Esophagus squamous epithelium (tissue), 5 donors: ENCODE data around the gene RIMS4. TPM values are rescaled to one million over a fixed set of nuclear protein-coding genes. Genes with fewer than 3 reads are reported as not detected.
A peak's percentile ranks its signal among the peaks of the same experiment; 100 is the strongest.

ENCODE experiments used
- DNase-seq: peaks from one replicate; lab custom pipeline; 2025; lab: John Stamatoyannopoulos, UW
- H3K27ac ChIP-seq, 4 donors: fragments of 200-600 bp; sonication (generic); one replicate each; pipeline ENCODE4 v1.5.1; 2016 to 2019; ENCODE audit warnings: mild to moderate bottlenecking in 1 of 4
- H3K27me3 ChIP-seq, 4 donors: fragments of 200-600 bp; sonication (generic); 1 replicate in 3 of 4; 2 replicates in 1 of 4; pipeline versions ENCODE4 v1.5.1 to v1.6.0; 2017 to 2021; ENCODE audit warnings: antibody characterized with exemption in 1 of 4
- H3K36me3 ChIP-seq, 3 donors: fragments of 200-600 bp; sonication (generic); one replicate each; pipeline ENCODE4 v1.5.1; 2016 to 2019
- H3K4me1 ChIP-seq, 3 donors: fragments of 200-600 bp; sonication (generic); one replicate each; pipeline ENCODE4 v1.5.1; 2017 to 2019
- H3K4me3 ChIP-seq, 4 donors: fragments of 200-600 bp; sonication (generic); 1 replicate in 3 of 4; 2 replicates in 1 of 4; pipeline ENCODE4 v1.5.1; 2016 to 2019; ENCODE audit warnings: mild to moderate bottlenecking in 2 of 4, moderate library complexity in 1 of 4
- H3K9me3 ChIP-seq, 3 donors: fragments of 200-600 bp; sonication (generic); one replicate each; pipeline ENCODE4 v1.5.1; 2016 to 2019
- POLR2A ChIP-seq, 4 donors: fragments of 450-650 bp; IDR thresholded peaks; one replicate each; pipeline ENCODE4 v1.6.1; 2017; ENCODE audit warnings: antibody characterized with exemption in 4 of 4, mild to moderate bottlenecking in 4 of 4, moderate library complexity in 3 of 4
- WGBS, 2 donors: methylation state at CpG; one replicate each; pipeline ENCODE4 v1.1.5; 2018; 5-methylcytosine and 5-hydroxymethylcytosine counted together
- intact Hi-C: fragments of 100-400 bp; cut with DNase I; formaldehyde crosslinking; loops from one replicate; pipeline ENCODE4 v1.15.0; 2022
- total RNA-seq, 4 donors: library from RNA; depleted of rRNA; stranded (reverse); fragments of >200 nt; gene quantifications; one replicate each; pipeline ENCODE4 v1.1.0, GENCODE V29; 2016
- TF ChIP-seq, protein P1 (sequence below), 6 experiments: fragments of 450-650 bp in 4 of 6; fragments of 200-600 bp in 2 of 6; sonication (generic) in 2 of 6; IDR thresholded peaks; one replicate each; pipeline ENCODE4 v1.5.1; 2016 to 2019; ENCODE audit warnings: antibody characterized with exemption in 6 of 6, mild to moderate bottlenecking in 4 of 6, moderate library complexity in 4 of 6
- donor health status: DM: yes; HTN: yes; CAD: no.

The RIMS4 gene
- total RNA-seq, 4 donors from 2014 or later = 0.32 to 1.7 TPM; not detected in 2

DNA sequence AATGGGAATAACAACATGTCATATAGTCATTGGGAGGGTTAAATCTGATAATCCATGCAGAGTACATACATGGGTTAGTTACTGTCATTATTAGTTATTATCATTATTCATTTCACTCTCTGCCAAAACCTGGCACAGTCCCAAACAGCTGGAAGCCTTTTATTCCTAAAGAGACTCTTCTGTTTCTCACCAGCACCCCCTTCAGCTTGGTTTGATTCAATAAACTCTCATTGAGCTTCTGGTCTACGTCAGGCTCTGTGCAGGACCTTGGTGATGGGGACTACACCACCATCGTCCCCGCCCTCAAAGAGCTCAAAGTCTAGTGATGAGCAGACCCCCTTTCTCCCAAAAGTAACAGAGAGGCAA lies 62.4 kb downstream of the RIMS4 start:
- H3K27me3 ChIP-seq = peaks cover 0 to 77% (median 0%) of the 10 kb centered on the region in 4 donors
- H3K4me3 ChIP-seq = no peak overlapping the region
- no peak for DNase-seq
- no peaks in the 10 kb centered on the region for H3K36me3 ChIP-seq
- TF ChIP-seq POLR2A (IDR thresholded peaks at IDR 0.05) = no peak
- WGBS, 2 donors = 78 to 82% methylated on average over 2 to 3 of the region's 3 CpGs
- intact Hi-C loops = loop anchor here (5.0 kb wide), 1 partner anchor 119 kb away; no protein-coding TSS in a partner anchor
- H3K4me1 ChIP-seq = peaks cover 14 to 40% (median 16%) of the 10 kb centered on the region in 3 donors
- no peaks in the 10 kb centered on the region for H3K9me3 ChIP-seq
- H3K27ac ChIP-seq = no peak overlapping the region

DNA sequence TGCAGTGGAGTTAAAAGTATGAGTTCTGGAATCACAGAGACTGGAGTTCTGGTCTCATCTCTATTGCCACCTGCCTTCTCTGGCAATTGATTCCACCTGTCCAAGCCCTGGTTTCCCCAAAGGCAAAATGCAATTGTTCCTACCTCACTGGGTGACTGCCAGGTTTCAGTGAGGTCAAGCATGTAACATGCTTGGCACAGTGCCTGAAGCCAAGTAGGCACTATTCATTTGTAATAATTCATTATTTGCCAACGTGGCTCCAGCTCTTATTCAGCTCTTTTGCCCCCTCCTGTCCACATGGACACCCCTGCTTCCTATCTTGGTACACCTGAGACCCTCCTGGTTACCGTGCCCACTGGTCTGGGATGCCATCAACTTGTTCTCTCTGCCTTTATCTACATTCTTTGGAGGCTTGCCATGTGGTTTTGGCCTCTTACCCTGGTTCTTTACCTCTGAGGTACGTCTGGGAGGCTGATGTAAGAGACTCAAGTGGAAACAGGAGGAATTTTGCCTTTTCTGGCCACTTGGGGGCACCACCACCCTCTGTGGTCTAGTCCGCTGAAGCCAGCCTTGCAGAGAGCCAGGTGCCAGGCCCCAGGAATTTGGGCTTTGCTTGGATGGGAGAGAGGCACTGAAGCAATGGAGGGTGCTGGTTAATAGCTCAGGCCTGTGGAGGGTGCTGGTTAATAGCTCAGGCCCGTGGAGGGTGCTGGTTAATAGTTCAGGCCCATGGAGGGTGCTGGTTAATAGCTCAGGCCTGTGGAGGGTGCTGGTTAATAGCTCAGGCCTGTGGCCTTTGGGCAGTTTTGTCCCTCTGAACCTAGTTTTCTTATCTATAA lies 63.0 kb downstream of the RIMS4 start:
- peaks cover 0 to 71% (median 0%) of the 10 kb centered on the region in 4 donors for H3K27me3 ChIP-seq
- no peaks in the 10 kb centered on the region for H3K36me3 ChIP-seq
- intact Hi-C loops = loop anchor here (5.0 kb wide), 1 partner anchor 120 kb away; no protein-coding TSS in a partner anchor
- H3K4me3 ChIP-seq = no peak overlapping the region
- peaks cover 14 to 40% (median 16%) of the 10 kb centered on the region in 3 donors for H3K4me1 ChIP-seq
- no peak overlapping the region for H3K27ac ChIP-seq
- DNase-seq = no peak
- WGBS, 2 donors = 3 to 10% methylated on average over 4 to 5 of the region's 5 CpGs
- no peaks in the 10 kb centered on the region for H3K9me3 ChIP-seq
- no peak for TF ChIP-seq POLR2A (IDR thresholded peaks at IDR 0.05)
- TF ChIP-seq, protein P1, sequence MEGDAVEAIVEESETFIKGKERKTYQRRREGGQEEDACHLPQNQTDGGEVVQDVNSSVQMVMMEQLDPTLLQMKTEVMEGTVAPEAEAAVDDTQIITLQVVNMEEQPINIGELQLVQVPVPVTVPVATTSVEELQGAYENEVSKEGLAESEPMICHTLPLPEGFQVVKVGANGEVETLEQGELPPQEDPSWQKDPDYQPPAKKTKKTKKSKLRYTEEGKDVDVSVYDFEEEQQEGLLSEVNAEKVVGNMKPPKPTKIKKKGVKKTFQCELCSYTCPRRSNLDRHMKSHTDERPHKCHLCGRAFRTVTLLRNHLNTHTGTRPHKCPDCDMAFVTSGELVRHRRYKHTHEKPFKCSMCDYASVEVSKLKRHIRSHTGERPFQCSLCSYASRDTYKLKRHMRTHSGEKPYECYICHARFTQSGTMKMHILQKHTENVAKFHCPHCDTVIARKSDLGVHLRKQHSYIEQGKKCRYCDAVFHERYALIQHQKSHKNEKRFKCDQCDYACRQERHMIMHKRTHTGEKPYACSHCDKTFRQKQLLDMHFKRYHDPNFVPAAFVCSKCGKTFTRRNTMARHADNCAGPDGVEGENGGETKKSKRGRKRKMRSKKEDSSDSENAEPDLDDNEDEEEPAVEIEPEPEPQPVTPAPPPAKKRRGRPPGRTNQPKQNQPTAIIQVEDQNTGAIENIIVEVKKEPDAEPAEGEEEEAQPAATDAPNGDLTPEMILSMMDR (IDR thresholded peaks at IDR 0.05) = peak; percentile 45 to 69 (median 64)

DNA sequence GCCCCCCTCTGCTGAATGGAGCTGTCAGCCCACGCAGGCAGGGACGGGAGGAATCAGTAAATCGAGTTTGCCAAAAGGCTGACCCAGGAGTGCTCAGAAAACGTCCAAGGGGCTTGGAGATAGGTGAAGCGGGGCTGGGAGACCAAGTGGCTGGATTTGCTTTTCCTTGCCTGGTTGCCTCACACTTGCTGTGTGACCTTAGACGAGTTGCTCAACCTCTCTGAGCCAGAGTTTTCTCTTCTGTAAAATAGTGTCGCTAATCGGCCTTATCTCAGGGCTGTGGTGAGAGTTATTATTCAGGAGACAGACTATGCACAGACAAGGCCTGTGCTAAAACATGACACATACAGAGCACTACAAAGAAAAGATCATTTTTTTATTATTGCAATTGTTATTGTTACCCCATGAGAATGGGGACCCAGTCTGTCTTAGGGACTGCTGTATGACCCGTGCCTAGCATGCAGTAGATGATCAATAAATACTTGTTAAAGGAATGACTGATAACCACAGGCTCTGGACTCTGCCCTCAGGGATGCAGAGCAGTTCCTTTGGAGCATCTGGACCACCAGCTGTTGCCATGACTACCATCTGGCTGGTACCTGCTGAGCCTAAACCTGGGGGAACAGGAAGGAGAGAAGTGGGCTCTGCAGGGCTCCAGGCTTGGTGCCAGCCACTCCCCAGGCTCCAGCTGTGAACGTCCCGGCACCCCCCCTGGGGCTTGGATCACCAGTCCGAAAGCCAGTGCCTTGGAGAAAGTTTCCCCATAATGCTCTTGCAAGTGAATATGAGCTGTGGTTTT lies 63.8 kb downstream of the RIMS4 start:
- TF ChIP-seq, protein P1 (IDR thresholded peaks at IDR 0.05) = no peak
- no peak for TF ChIP-seq POLR2A (IDR thresholded peaks at IDR 0.05)
- intact Hi-C loops = loop anchor here (5.0 kb wide), 1 partner anchor 121 kb away; no protein-coding TSS in a partner anchor
- 31 to 36% methylated on average over 8 of the region's 12 CpGs for WGBS, 2 donors
- no peak for DNase-seq
- Histone ChIP-seq H3K27me3 (peaks cover 0 to 63% (median 0%) of the 10 kb centered on the region in 4 donors), H3K27ac (peak overlapping the region; percentile 40 to 76 (median 55)), H3K4me3 (peak overlapping the region; percentile 42 to 70 (median 56)), H3K36me3 (no peaks in the 10 kb centered on the region), H3K9me3 (no peaks in the 10 kb centered on the region), H3K4me1 (peaks cover 14 to 40% (median 16%) of the 10 kb centered on the region in 3 donors)

DNA sequence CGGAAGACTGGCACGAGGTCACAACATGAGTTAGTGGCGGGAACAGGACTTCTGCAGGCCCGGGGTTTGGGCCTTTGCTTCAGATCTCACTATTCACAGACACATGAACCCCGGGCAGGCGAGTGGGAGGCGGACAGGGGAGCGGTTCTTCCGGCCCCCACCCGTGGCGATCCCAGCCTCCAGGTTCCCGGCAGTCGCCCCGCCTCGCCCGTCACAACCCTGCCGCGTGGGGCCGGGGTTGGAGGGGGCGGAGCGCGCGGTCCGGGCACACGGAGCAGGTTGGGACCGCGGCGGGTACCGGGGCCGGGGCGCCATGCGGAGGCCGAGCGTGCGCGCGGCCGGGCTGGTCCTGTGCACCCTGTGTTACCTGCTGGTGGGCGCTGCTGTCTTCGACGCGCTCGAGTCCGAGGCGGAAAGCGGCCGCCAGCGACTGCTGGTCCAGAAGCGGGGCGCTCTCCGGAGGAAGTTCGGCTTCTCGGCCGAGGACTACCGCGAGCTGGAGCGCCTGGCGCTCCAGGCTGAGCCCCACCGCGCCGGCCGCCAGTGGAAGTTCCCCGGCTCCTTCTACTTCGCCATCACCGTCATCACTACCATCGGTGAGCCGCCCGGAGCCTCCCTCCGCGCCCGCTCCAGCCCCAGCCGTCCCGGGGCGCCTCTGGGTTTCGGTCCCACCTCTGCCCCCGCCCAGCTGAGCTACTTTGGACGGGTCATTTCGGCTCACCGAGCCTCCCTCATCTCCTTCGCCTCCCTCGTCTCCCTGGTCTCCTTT lies 64.6 kb downstream of the RIMS4 start, which contains the start of gene KCNK15:
TSS of gene KCNK15 (plus strand) at position 268 of the 769 bp plus-strand sequence. CDS start at position 314, 46 bp downstream.
- Histone ChIP-seq H3K27ac (peak within 1 kb of the TSS; percentile 40 to 76 (median 55)), H3K9me3 (no peaks in the 10 kb centered on the region), H3K4me3 (peak within 1 kb of the TSS; percentile 42 to 70 (median 56)), H3K36me3 (no peaks in the 10 kb centered on the region), H3K4me1 (peaks cover 14 to 40% (median 16%) of the 10 kb centered on the region in 3 donors), H3K27me3 (peaks cover 0 to 55% (median 0%) of the 10 kb centered on the region in 4 donors)
- intact Hi-C loops = loop anchor here (5.0 kb wide), 1 partner anchor 122 kb away; no protein-coding TSS in a partner anchor
- TF ChIP-seq, protein P1 (IDR thresholded peaks at IDR 0.05) = no peak
- no peak for TF ChIP-seq POLR2A (IDR thresholded peaks at IDR 0.05)
- DNase-seq = no peak
- 1 to 6% methylated on average over 7 to 10 of the region's 81 CpGs for WGBS, 2 donors
